Measurements from ENCODE around the gene NFKB1.

The NFKB1 gene

GRCh38 chr4:102575369-102576129 is 74.4 kb downstream of the NFKB1 start:
- Histone ChIP-seq H3K9me2 (replicated peaks; ENCODE audit: insufficient read depth, low read length) (no peaks in the 10 kb centered on the region), H3K36me3 (ENCODE audit: low read length) (no peaks in the 10 kb centered on the region; the same call in 1 of the 2 replicates), H3K27me3 (ENCODE audit: low read length) (no peaks in the 10 kb centered on the region), H3K79me2 (ENCODE audit: insufficient read depth, low read length) (no peaks in the 10 kb centered on the region), H2AFZ (ENCODE audit: low read depth, low read length, severe bottlenecking) (no peak overlapping the region), H3K27ac (ENCODE audit: low read depth, low read length) (no peak overlapping the region), H3K4me2 (ENCODE audit: low read depth, low read length, poor library complexity, severe bottlenecking) (no peak overlapping the region), H3K4me3 (ENCODE audit: insufficient read depth, low read length, poor library complexity, severe bottlenecking) (no peak overlapping the region), H4K20me1 (ENCODE audit: low read depth, low read length) (no peaks in the 10 kb centered on the region), H3K9ac (ENCODE audit: low read length) (no peak overlapping the region), H3F3A (ENCODE audit: insufficient read depth) (no peaks in the 10 kb centered on the region), H3K9me3 (ENCODE audit: insufficient read depth, low read length) (no peaks in the 10 kb centered on the region)
- TF ChIP-seq CTCF (IDR thresholded peaks at IDR 0.05; ENCODE audit: insufficient read depth, low read length, poor library complexity, severe bottlenecking): no peak
- no peak for TF ChIP-seq EZH2phosphoT487 (conservative IDR thresholded peaks at IDR 0.05; ENCODE audit: low read length)

DNA sequence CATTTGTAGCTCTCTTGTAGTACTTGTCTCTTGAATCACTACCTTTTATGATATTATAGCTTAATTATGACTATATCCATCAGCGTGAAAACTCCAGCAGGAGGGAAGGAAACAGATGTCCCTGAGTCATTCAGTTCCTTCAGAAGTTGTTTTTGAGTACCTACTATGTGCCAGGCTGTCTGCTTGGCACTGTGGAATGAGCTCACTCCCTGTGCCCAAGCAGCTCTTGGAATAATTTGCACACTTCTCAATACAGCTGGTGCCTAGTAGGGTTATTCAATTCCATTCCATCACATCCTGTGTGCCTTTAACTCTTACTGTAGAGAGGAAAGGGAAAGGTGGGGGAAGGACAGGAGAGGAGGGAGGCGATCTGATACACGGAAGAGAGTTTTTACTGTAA is 77.1 kb downstream of the NFKB1 start:
- Histone ChIP-seq H4K20me1 (ENCODE audit: low read depth, low read length) (no peaks in the 10 kb centered on the region), H3K36me3 (ENCODE audit: low read length) (no peaks in the 10 kb centered on the region; the same call in 1 of the 2 replicates), H3K4me3 (ENCODE audit: insufficient read depth, low read length, poor library complexity, severe bottlenecking) (no peak overlapping the region), H3K9me3 (ENCODE audit: insufficient read depth, low read length) (no peaks in the 10 kb centered on the region), H3K4me2 (ENCODE audit: low read depth, low read length, poor library complexity, severe bottlenecking) (no peak overlapping the region), H2AFZ (ENCODE audit: low read depth, low read length, severe bottlenecking) (no peak overlapping the region), H3K27ac (ENCODE audit: low read depth, low read length) (no peak overlapping the region), H3K9me2 (replicated peaks; ENCODE audit: insufficient read depth, low read length) (no peaks in the 10 kb centered on the region), H3K27me3 (ENCODE audit: low read length) (no peaks in the 10 kb centered on the region), H3K9ac (ENCODE audit: low read length) (no peak overlapping the region), H3K79me2 (ENCODE audit: insufficient read depth, low read length) (no peaks in the 10 kb centered on the region), H3F3A (ENCODE audit: insufficient read depth) (no peaks in the 10 kb centered on the region)
- TF ChIP-seq CTCF (IDR thresholded peaks at IDR 0.05; ENCODE audit: insufficient read depth, low read length, poor library complexity, severe bottlenecking): no peak
- no peak for TF ChIP-seq EZH2phosphoT487 (conservative IDR thresholded peaks at IDR 0.05; ENCODE audit: low read length)

GRCh38 chr4:102578819-102579218 is 77.7 kb downstream of the NFKB1 start:
- Histone ChIP-seq H4K20me1 (ENCODE audit: low read depth, low read length) (no peaks in the 10 kb centered on the region), H3K9me2 (replicated peaks; ENCODE audit: insufficient read depth, low read length) (no peaks in the 10 kb centered on the region), H3K27ac (ENCODE audit: low read depth, low read length) (no peak overlapping the region), H3K27me3 (ENCODE audit: low read length) (no peaks in the 10 kb centered on the region), H3K9ac (ENCODE audit: low read length) (no peak overlapping the region), H3F3A (ENCODE audit: insufficient read depth) (no peaks in the 10 kb centered on the region), H3K9me3 (ENCODE audit: insufficient read depth, low read length) (no peaks in the 10 kb centered on the region), H2AFZ (ENCODE audit: low read depth, low read length, severe bottlenecking) (no peak overlapping the region), H3K4me2 (ENCODE audit: low read depth, low read length, poor library complexity, severe bottlenecking) (no peak overlapping the region), H3K36me3 (ENCODE audit: low read length) (no peaks in the 10 kb centered on the region; the same call in 1 of the 2 replicates), H3K79me2 (ENCODE audit: insufficient read depth, low read length) (no peaks in the 10 kb centered on the region), H3K4me3 (ENCODE audit: insufficient read depth, low read length, poor library complexity, severe bottlenecking) (no peak overlapping the region)
- no peak for TF ChIP-seq EZH2phosphoT487 (conservative IDR thresholded peaks at IDR 0.05; ENCODE audit: low read length)
- no peak for TF ChIP-seq CTCF (IDR thresholded peaks at IDR 0.05; ENCODE audit: insufficient read depth, low read length, poor library complexity, severe bottlenecking)

All from SU-DHL-6 (cell line).